ENCODE measurements around the gene TRAPPC6A. TPM values are rescaled to one million over a fixed set of nuclear protein-coding genes. Genes with fewer than 3 reads are reported as not detected.

Gene TRAPPC6A
- total and polyA plus RNA-seq, 4 donors: 14.0 to 38.4 (median 26.2) TPM

DNA sequence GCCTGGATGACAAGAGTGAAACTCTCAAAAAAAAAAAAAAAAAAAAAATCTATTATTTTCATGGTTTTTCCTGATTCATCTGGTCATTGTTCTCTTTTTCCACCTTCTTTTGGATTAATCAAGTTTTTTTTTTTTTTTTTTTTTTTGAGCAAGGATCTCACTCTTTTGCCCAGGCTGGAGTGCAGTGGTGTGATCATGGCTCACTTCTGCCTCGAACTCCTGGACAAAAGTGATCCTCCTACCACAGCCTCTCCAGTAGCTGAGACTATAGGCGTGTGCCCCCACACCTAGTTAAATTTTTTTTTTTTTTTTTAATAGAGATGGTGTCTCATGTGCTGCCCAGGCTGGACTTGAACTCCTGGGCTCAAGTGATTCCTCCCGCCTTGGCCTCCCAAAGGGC lies 28.3 kb upstream of the TRAPPC6A start:
- H3K9me3 ChIP-seq (ENCODE audit: control insufficient read depth in 4 of 4, insufficient read depth in 3 of 4, low read length in 3 of 4): no peaks in the 10 kb centered on the region
- 90 to 95% methylated on average over 3 of the region's 3 CpGs for WGBS, 2 donors
- TF ChIP-seq, protein P1, sequence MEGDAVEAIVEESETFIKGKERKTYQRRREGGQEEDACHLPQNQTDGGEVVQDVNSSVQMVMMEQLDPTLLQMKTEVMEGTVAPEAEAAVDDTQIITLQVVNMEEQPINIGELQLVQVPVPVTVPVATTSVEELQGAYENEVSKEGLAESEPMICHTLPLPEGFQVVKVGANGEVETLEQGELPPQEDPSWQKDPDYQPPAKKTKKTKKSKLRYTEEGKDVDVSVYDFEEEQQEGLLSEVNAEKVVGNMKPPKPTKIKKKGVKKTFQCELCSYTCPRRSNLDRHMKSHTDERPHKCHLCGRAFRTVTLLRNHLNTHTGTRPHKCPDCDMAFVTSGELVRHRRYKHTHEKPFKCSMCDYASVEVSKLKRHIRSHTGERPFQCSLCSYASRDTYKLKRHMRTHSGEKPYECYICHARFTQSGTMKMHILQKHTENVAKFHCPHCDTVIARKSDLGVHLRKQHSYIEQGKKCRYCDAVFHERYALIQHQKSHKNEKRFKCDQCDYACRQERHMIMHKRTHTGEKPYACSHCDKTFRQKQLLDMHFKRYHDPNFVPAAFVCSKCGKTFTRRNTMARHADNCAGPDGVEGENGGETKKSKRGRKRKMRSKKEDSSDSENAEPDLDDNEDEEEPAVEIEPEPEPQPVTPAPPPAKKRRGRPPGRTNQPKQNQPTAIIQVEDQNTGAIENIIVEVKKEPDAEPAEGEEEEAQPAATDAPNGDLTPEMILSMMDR (IDR thresholded peaks at IDR 0.05; ENCODE audit: control extremely low read depth, extremely low read depth): no peak
- H3K27ac ChIP-seq (ENCODE audit: low read depth in 1 of 2, low read length in 1 of 2): no peak overlapping the region
- ATAC-seq (ENCODE audit: insufficient read depth, low FRiP score) (no peak), DNase-seq (no peak)
- no peaks in the 10 kb centered on the region for H3K27me3 ChIP-seq (ENCODE audit: control insufficient read depth in 3 of 3, insufficient read depth in 3 of 3, low read length in 2 of 3)
- H3K9ac ChIP-seq (ENCODE audit: insufficient read depth in 1 of 2, low read length in 2 of 2): no peak overlapping the region
- no peak overlapping the region for H3K4me3 ChIP-seq
- H3K36me3 ChIP-seq (ENCODE audit: control insufficient read depth in 4 of 4, insufficient read depth in 4 of 4, low read length in 4 of 4): no peaks in the 10 kb centered on the region
- H3K4me1 ChIP-seq (ENCODE audit: control insufficient read depth in 5 of 5, insufficient read depth in 5 of 5, low read length in 5 of 5): peaks cover 0 to 8% (median 0%) of the 10 kb centered on the region in 5 donors

DNA sequence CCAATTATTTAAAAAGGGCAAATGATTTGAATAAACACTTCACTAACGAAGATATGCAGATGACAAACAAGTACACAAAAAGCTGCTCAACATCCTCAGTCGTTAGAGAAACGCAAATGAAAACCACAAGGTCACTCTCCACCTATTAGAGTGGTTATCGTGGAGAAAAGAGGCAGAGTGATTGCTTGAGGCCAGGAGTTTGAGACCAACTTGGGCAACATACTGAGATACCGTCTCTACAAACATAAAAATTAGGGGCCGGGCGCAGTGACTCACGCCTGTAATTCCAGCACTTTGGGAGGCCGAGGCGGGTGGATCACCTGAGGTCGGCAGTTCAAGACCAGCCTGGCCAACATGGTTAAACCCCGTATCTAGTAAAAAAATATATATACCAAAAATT lies 27.8 kb upstream of the TRAPPC6A start:
- Histone ChIP-seq H3K4me3 (no peak overlapping the region), H3K9ac (ENCODE audit: insufficient read depth in 1 of 2, low read length in 2 of 2) (no peak overlapping the region), H3K4me1 (ENCODE audit: control insufficient read depth in 5 of 5, insufficient read depth in 5 of 5, low read length in 5 of 5) (peaks cover 0 to 8% (median 0%) of the 10 kb centered on the region in 5 donors), H3K9me3 (ENCODE audit: control insufficient read depth in 4 of 4, insufficient read depth in 3 of 4, low read length in 3 of 4) (no peaks in the 10 kb centered on the region), H3K27ac (ENCODE audit: low read depth in 1 of 2, low read length in 1 of 2) (no peak overlapping the region), H3K36me3 (ENCODE audit: control insufficient read depth in 4 of 4, insufficient read depth in 4 of 4, low read length in 4 of 4) (no peaks in the 10 kb centered on the region), H3K27me3 (ENCODE audit: control insufficient read depth in 3 of 3, insufficient read depth in 3 of 3, low read length in 2 of 3) (no peaks in the 10 kb centered on the region)
- WGBS, 2 donors: 80 to 86% methylated on average over 12 of the region's 12 CpGs
- DNase-seq: no peak
- no peak for ATAC-seq (ENCODE audit: insufficient read depth, low FRiP score)
- TF ChIP-seq, protein P1 (IDR thresholded peaks at IDR 0.05; ENCODE audit: control extremely low read depth, extremely low read depth): no peak

DNA sequence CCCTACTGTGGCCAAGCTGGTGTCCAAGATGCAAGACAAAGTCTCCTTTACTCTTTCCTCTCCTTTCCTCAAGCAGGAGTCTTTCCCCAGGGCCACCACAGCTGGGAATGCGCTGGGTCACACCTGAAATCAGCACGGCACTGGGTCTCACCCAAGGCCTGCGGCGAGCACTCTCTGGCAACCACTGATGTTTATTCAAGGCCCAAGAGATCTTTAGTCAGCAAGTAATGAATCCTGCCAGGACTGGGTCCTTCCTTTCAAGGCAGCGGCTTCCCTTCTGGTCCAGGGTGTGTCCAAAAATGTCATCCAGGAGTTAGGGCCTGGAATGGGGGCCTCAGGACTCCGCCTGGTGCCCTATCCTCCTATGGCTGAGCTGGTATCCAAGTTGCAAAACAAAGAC lies 24.6 kb upstream of the TRAPPC6A start:
- H3K27me3 ChIP-seq (ENCODE audit: control insufficient read depth in 3 of 3, insufficient read depth in 3 of 3, low read length in 2 of 3): no peaks in the 10 kb centered on the region
- peaks cover 0 to 8% (median 0%) of the 10 kb centered on the region in 5 donors for H3K4me1 ChIP-seq (ENCODE audit: control insufficient read depth in 5 of 5, insufficient read depth in 5 of 5, low read length in 5 of 5)
- no peak for ATAC-seq (ENCODE audit: insufficient read depth, low FRiP score)
- H3K4me3 ChIP-seq: no peak overlapping the region
- no peak overlapping the region for H3K9ac ChIP-seq (ENCODE audit: insufficient read depth in 1 of 2, low read length in 2 of 2)
- H3K36me3 ChIP-seq (ENCODE audit: control insufficient read depth in 4 of 4, insufficient read depth in 4 of 4, low read length in 4 of 4): no peaks in the 10 kb centered on the region
- TF ChIP-seq, protein P1 (IDR thresholded peaks at IDR 0.05; ENCODE audit: control extremely low read depth, extremely low read depth): no peak
- no peak for DNase-seq
- no peaks in the 10 kb centered on the region for H3K9me3 ChIP-seq (ENCODE audit: control insufficient read depth in 4 of 4, insufficient read depth in 3 of 4, low read length in 3 of 4)
- 47 to 79% methylated on average over 6 of the region's 6 CpGs for WGBS, 2 donors
- no peak overlapping the region for H3K27ac ChIP-seq (ENCODE audit: low read depth in 1 of 2, low read length in 1 of 2)

DNA sequence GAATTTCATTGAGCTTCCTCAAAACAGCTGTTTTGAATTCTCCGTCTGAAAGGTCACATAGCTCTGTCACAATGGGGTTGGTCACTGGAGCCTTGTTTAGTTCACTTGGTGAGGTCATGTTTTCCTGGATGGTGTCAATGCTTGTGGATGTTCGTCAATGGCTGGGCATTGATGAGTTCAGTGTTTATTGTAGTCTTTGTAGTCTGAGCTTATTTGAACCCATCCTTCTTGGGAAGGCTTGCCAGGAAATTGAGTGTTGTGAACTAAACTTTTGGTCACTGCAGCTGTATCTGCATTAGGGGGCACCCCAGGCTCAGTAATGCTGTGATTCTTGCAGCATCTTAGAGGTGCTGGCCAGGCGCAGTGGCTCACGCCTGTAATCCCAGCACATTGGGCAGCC lies 22.5 kb upstream of the TRAPPC6A start:
- Histone ChIP-seq H3K27ac (ENCODE audit: low read depth in 1 of 2, low read length in 1 of 2) (no peak overlapping the region), H3K9me3 (ENCODE audit: control insufficient read depth in 4 of 4, insufficient read depth in 3 of 4, low read length in 3 of 4) (no peaks in the 10 kb centered on the region), H3K36me3 (ENCODE audit: control insufficient read depth in 4 of 4, insufficient read depth in 4 of 4, low read length in 4 of 4) (no peaks in the 10 kb centered on the region), H3K4me1 (ENCODE audit: control insufficient read depth in 5 of 5, insufficient read depth in 5 of 5, low read length in 5 of 5) (peaks cover 0 to 8% (median 0%) of the 10 kb centered on the region in 5 donors), H3K27me3 (ENCODE audit: control insufficient read depth in 3 of 3, insufficient read depth in 3 of 3, low read length in 2 of 3) (no peaks in the 10 kb centered on the region), H3K9ac (ENCODE audit: insufficient read depth in 1 of 2, low read length in 2 of 2) (no peak overlapping the region), H3K4me3 (no peak overlapping the region)
- ATAC-seq (ENCODE audit: insufficient read depth, low FRiP score): no peak
- TF ChIP-seq, protein P1 (IDR thresholded peaks at IDR 0.05; ENCODE audit: control extremely low read depth, extremely low read depth): peak; percentile 29
- peak; percentile 42 to 64 (median 63) for DNase-seq
- WGBS, 2 donors: 57 to 64% methylated on average over 4 of the region's 4 CpGs
